ENCODE results near the gene STPG1. TPM values are rescaled to one million over a fixed set of nuclear protein-coding genes. Genes with fewer than 3 reads are reported as not detected.

STPG1 gene
- total and polyA plus RNA-seq, 2 of the 13 experiments (the other 11 are each of a cell fraction or from before 2014, with no cell fraction given): 3.4 to 4.3 TPM

GRCh38 chr1:24415910-24416665, 2.5 kb upstream of the STPG1 start (continued):
- no peak for TF ChIP-seq ZNF850 (CRISPR knock-in tag; conservative IDR thresholded peaks at IDR 0.05)
- no peak for TF ChIP-seq HOXA5 (CRISPR knock-in tag; IDR thresholded peaks at IDR 0.05)
- no peak for TF ChIP-seq FOXA1 (IDR thresholded peaks at IDR 0.05)
- no peak for TF ChIP-seq FOXA1 (CRISPR knock-in tag; IDR thresholded peaks at IDR 0.05)
- no peak for TF ChIP-seq ZNF543 (CRISPR knock-in tag; IDR thresholded peaks at IDR 0.05)
- TF ChIP-seq HHEX (CRISPR knock-in tag; IDR thresholded peaks at IDR 0.05): no peak
- TF ChIP-seq, protein P1, sequence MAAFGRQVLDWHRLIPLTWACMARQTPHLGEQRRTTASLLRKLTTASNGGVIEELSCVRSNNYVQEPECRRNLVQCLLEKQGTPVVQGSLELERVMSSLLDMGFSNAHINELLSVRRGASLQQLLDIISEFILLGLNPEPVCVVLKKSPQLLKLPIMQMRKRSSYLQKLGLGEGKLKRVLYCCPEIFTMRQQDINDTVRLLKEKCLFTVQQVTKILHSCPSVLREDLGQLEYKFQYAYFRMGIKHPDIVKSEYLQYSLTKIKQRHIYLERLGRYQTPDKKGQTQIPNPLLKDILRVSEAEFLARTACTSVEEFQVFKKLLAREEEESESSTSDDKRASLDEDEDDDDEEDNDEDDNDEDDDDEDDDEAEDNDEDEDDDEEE (CRISPR knock-in tag; IDR thresholded peaks at IDR 0.05): peak; percentile 80
- no peak for TF ChIP-seq GATA4 (IDR thresholded peaks at IDR 0.05; ENCODE audit: borderline replicate concordance, low read depth)
- TF ChIP-seq NKX3-1 (CRISPR knock-in tag; IDR thresholded peaks at IDR 0.05): no peak
- TF ChIP-seq, protein P2, sequence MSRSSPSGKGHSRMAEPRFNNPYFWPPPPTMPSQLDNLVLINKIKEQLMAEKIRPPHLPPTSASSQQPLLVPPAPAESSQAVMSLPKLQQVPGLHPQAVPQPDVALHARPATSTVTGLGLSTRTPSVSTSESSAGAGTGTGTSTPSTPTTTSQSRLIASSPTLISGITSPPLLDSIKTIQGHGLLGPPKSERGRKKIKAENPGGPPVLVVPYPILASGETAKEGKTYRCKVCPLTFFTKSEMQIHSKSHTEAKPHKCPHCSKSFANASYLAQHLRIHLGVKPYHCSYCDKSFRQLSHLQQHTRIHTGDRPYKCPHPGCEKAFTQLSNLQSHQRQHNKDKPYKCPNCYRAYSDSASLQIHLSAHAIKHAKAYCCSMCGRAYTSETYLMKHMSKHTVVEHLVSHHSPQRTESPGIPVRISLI (CRISPR knock-in tag; IDR thresholded peaks at IDR 0.05; ENCODE audit: borderline replicate concordance): no peak
- TF ChIP-seq, protein P3, sequence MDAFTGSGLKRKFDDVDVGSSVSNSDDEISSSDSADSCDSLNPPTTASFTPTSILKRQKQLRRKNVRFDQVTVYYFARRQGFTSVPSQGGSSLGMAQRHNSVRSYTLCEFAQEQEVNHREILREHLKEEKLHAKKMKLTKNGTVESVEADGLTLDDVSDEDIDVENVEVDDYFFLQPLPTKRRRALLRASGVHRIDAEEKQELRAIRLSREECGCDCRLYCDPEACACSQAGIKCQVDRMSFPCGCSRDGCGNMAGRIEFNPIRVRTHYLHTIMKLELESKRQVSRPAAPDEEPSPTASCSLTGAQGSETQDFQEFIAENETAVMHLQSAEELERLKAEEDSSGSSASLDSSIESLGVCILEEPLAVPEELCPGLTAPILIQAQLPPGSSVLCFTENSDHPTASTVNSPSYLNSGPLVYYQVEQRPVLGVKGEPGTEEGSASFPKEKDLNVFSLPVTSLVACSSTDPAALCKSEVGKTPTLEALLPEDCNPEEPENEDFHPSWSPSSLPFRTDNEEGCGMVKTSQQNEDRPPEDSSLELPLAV (CRISPR knock-in tag; conservative IDR thresholded peaks at IDR 0.05; ENCODE audit: low read depth): no peak
- no peak for TF ChIP-seq ZNF775 (CRISPR knock-in tag; IDR thresholded peaks at IDR 0.05; ENCODE audit: borderline replicate concordance)
- TF ChIP-seq, protein P4, sequence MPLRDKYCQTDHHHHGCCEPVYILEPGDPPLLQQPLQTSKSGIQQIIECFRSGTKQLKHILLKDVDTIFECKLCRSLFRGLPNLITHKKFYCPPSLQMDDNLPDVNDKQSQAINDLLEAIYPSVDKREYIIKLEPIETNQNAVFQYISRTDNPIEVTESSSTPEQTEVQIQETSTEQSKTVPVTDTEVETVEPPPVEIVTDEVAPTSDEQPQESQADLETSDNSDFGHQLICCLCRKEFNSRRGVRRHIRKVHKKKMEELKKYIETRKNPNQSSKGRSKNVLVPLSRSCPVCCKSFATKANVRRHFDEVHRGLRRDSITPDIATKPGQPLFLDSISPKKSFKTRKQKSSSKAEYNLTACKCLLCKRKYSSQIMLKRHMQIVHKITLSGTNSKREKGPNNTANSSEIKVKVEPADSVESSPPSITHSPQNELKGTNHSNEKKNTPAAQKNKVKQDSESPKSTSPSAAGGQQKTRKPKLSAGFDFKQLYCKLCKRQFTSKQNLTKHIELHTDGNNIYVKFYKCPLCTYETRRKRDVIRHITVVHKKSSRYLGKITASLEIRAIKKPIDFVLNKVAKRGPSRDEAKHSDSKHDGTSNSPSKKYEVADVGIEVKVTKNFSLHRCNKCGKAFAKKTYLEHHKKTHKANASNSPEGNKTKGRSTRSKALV (CRISPR knock-in tag; IDR thresholded peaks at IDR 0.05): 0 out of 2 replicates have a peak, but pooled peaks have one; percentile 7
- no peak for TF ChIP-seq E2F5 (CRISPR knock-in tag; conservative IDR thresholded peaks at IDR 0.05)
- TF ChIP-seq SIN3A (IDR thresholded peaks at IDR 0.05; ENCODE audit: borderline replicate concordance, low read depth, low read length): 0 out of 2 replicates have a peak, but pooled peaks have one; percentile 52
- TF ChIP-seq PRPF4 (IDR thresholded peaks at IDR 0.05; ENCODE audit: low read depth, low read length, poor library complexity, severe bottlenecking): no peak
- TF ChIP-seq HOXA9 (CRISPR knock-in tag; IDR thresholded peaks at IDR 0.05; ENCODE audit: borderline replicate concordance): no peak
- TF ChIP-seq HDAC1 (CRISPR knock-in tag; IDR thresholded peaks at IDR 0.05): no peak
- TF ChIP-seq HNRNPH1 (optimal IDR thresholded peaks at IDR 0.05; ENCODE audit: low read depth, low read length): no peak
- no peak for TF ChIP-seq ZNF781 (CRISPR knock-in tag; IDR thresholded peaks at IDR 0.05; ENCODE audit: borderline replicate concordance, not compliant biosample characterization)
- TF ChIP-seq, protein P5, sequence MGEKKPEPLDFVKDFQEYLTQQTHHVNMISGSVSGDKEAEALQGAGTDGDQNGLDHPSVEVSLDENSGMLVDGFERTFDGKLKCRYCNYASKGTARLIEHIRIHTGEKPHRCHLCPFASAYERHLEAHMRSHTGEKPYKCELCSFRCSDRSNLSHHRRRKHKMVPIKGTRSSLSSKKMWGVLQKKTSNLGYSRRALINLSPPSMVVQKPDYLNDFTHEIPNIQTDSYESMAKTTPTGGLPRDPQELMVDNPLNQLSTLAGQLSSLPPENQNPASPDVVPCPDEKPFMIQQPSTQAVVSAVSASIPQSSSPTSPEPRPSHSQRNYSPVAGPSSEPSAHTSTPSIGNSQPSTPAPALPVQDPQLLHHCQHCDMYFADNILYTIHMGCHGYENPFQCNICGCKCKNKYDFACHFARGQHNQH (CRISPR knock-in tag; IDR thresholded peaks at IDR 0.05): no peak
- TF ChIP-seq NFYB (CRISPR knock-in tag; IDR thresholded peaks at IDR 0.05): no peak
- no peak for TF ChIP-seq PAX8 (CRISPR knock-in tag; IDR thresholded peaks at IDR 0.05; ENCODE audit: borderline replicate concordance)

Measured in HepG2 (cell line).